HFFc6 (cell line): ENCODE data around the gene HOXB1. TPM values are rescaled to one million over a fixed set of nuclear protein-coding genes. Genes with fewer than 3 reads are reported as not detected.

Experiments
- DNase-seq: peaks from one replicate; pipeline ENCODE4 v3.0.0-alpha.2; 2018
- H3K27ac Mint-ChIP-seq: 2 replicates; pipeline ENCODE4 v1.8.0; 2020; ENCODE audit warnings: mild to moderate bottlenecking, mixed read lengths
- H3K27me3 Mint-ChIP-seq: 2 replicates; pipeline ENCODE4 v1.8.0; 2021; ENCODE audit warnings: mild to moderate bottlenecking, moderate library complexity, mixed read lengths; ENCODE audit not compliant: insufficient read depth
- H3K36me3 Mint-ChIP-seq: 2 replicates; pipeline ENCODE4 v1.8.0; 2021; ENCODE audit warnings: low read depth, mixed read lengths
- H3K4me1 Mint-ChIP-seq: 2 replicates; pipeline ENCODE4 v1.8.0; 2020; ENCODE audit warnings: low read depth, mixed read lengths
- H3K4me3 Mint-ChIP-seq: 2 replicates; pipeline ENCODE4 v1.8.0; 2020; ENCODE audit warnings: mild to moderate bottlenecking, moderate library complexity, mixed read lengths
- H3K9me3 Mint-ChIP-seq: 2 replicates; pipeline ENCODE4 v1.8.0; 2020; ENCODE audit warnings: mild to moderate bottlenecking, mixed read lengths
- total RNA-seq, 6 experiments: library from RNA; stranded (reverse); fragmentation: NEBNext Ultra II Directional; extraction: Animal tissue kit (Norgen Biotek cat#: 25700); gene quantifications; 2 replicates in 1 of 6; 3 replicates in 5 of 6; pipeline ENCODE4 v1.2.3, GENCODE V29; 2021
- TF ChIP-seq, protein P1 (sequence below): fragments of 200-600 bp; sonication (generic); IDR thresholded peaks from 2 replicates; pipeline ENCODE4 v1.5.0; 2021; ENCODE audit warnings: antibody characterized with exemption, mild to moderate bottlenecking

HOXB1 gene
- total RNA-seq, 6 experiments from 2014 or later = not detected

- H3K36me3 Mint-ChIP-seq = no peaks in the 10 kb centered on the region
Observed at GRCh38 chr17:48527547-48527932, 3.3 kb downstream of the HOXB1 start.

GRCh38 chr17:48526608-48527546 lies 3.9 kb downstream of the HOXB1 start:
- H3K9me3 Mint-ChIP-seq = no peaks in the 10 kb centered on the region
- TF ChIP-seq, protein P1, sequence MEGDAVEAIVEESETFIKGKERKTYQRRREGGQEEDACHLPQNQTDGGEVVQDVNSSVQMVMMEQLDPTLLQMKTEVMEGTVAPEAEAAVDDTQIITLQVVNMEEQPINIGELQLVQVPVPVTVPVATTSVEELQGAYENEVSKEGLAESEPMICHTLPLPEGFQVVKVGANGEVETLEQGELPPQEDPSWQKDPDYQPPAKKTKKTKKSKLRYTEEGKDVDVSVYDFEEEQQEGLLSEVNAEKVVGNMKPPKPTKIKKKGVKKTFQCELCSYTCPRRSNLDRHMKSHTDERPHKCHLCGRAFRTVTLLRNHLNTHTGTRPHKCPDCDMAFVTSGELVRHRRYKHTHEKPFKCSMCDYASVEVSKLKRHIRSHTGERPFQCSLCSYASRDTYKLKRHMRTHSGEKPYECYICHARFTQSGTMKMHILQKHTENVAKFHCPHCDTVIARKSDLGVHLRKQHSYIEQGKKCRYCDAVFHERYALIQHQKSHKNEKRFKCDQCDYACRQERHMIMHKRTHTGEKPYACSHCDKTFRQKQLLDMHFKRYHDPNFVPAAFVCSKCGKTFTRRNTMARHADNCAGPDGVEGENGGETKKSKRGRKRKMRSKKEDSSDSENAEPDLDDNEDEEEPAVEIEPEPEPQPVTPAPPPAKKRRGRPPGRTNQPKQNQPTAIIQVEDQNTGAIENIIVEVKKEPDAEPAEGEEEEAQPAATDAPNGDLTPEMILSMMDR = no peak
- H3K36me3 Mint-ChIP-seq = no peaks in the 10 kb centered on the region
- no peak overlapping the region for H3K27ac Mint-ChIP-seq
- no peak overlapping the region for H3K4me3 Mint-ChIP-seq
- DNase-seq = no peak
- peaks cover 69% of the 10 kb centered on the region for H3K27me3 Mint-ChIP-seq
- H3K4me1 Mint-ChIP-seq = no peaks in the 10 kb centered on the region

More at GRCh38 chr17:48527547-48527932, 3.3 kb downstream of the HOXB1 start:
- H3K9me3 Mint-ChIP-seq = no peaks in the 10 kb centered on the region
- no peak overlapping the region for H3K4me3 Mint-ChIP-seq
- H3K27ac Mint-ChIP-seq = no peak overlapping the region
- TF ChIP-seq, protein P1 = no peak
- DNase-seq = no peak
- peaks cover 68% of the 10 kb centered on the region for H3K27me3 Mint-ChIP-seq
- no peaks in the 10 kb centered on the region for H3K4me1 Mint-ChIP-seq

DNA sequence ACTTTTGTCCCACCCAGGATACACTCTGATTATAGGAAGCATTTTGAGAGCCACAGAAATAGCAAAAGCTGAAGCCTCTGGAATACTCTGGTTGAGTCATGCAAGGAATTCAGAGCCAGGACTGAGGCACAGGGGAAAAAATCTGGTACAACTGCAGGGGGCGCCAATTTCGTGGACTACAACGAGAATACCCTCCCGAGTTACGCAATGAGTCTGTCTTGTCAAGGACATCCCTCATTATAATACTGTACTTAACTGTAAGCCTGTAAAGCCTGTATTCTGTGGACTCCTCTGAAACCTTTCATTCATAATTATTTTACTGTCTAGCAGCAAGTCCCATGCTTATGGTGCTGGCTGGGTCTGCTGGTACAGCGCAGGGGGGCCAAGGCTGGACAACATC lies 7.8 kb downstream of the HOXB1 start:
- Mint-ChIP-seq H3K27me3 (peaks cover 57% of the 10 kb centered on the region), H3K36me3 (no peaks in the 10 kb centered on the region), H3K9me3 (no peaks in the 10 kb centered on the region), H3K4me3 (no peak overlapping the region), H3K4me1 (no peaks in the 10 kb centered on the region; the same call in 1 of the 2 replicates), H3K27ac (no peak overlapping the region)
- DNase-seq = no peak
- TF ChIP-seq, protein P1 = peak; percentile 40

DNA sequence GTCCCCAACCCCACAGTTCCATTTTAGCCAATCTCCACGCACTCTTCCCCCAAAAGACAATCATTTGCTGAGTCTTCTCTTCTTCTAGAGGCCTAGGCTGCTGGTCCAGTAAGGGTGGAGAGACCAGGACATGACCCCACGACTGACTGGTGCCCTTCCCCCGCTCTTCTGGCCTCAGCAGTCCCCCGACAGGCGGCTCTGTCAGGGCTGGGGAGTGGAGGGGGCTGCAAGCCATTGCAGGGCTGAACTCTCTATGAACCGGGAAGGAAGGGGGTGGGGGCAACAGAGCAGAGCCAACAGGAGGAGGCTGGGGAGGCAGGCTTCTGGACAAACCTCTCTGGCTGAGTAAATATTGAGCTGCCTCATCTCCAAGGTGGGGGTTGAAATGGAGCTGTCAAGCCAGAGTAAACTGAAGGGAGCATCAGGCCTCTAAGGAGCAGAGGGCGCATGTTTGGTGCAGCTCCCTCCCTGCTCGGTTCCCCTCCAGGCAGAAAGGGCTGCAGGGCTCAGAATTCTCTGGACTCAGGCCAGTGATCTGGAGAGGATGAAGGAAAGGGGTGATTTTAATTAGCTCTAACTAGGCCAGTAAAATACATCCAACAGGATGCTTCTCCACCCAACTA lies 8.7 kb downstream of the HOXB1 start:
- Mint-ChIP-seq H3K27ac (no peak overlapping the region), H3K9me3 (no peaks in the 10 kb centered on the region), H3K4me3 (no peak overlapping the region), H3K27me3 (peaks cover 58% of the 10 kb centered on the region), H3K36me3 (no peaks in the 10 kb centered on the region), H3K4me1 (no peaks in the 10 kb centered on the region; the same call in 1 of the 2 replicates)
- DNase-seq = no peak
- TF ChIP-seq, protein P1 = no peak

DNA sequence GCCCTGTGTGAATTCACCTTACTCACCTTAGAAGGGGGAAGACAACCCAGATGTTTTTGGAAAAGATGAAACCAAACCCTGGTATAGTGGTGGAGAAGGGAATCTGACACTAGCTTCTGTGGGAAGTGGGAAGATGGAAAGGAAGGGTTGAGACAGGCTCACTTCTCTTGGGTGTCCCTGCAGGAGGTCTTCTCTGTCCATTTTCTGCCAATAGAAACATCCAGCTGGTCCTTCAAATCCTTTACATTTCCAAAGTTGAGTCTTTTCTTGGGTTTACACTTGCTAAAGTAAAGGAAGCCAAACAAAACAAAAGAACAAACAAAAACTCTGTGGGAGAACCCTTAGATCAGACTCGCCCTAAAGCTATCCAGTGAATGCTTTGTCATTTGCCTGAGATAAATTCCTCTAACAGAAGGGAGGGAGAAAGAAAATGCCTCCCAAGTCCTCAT lies 10.2 kb downstream of the HOXB1 start:
- no peak for DNase-seq
- peaks cover 57% of the 10 kb centered on the region for H3K27me3 Mint-ChIP-seq
- no peaks in the 10 kb centered on the region; the same call in 1 of the 2 replicates for H3K4me1 Mint-ChIP-seq
- no peaks in the 10 kb centered on the region for H3K36me3 Mint-ChIP-seq
- no peaks in the 10 kb centered on the region for H3K9me3 Mint-ChIP-seq
- TF ChIP-seq, protein P1 = no peak
- H3K27ac Mint-ChIP-seq = no peak overlapping the region
- no peak overlapping the region for H3K4me3 Mint-ChIP-seq
